LNCaP clone FGC (cell line): ENCODE measurements around the gene CCDC174.

Source experiments
- DNase-seq: peaks from one replicate; pipeline ENCODE4 v3.0.0-alpha.2; 2011; ENCODE audit warnings: low read depth
- H3K4me3 ChIP-seq: 2 replicates; pipeline ENCODE4 v1.5.1; 2011; ENCODE audit warnings: mild to moderate bottlenecking, low read depth, low read length, control low read depth
- CTCF ChIP-seq: IDR thresholded peaks from 2 replicates; pipeline ENCODE4 v1.5.1; 2012; ENCODE audit warnings: mild to moderate bottlenecking; ENCODE audit not compliant: control insufficient read depth, insufficient read depth; ENCODE audit errors: extremely low read depth

CCDC174 gene

GRCh38 chr3:14617508-14618023 is 34.0 kb upstream of the CCDC174 start:
- no peak overlapping the region for H3K4me3 ChIP-seq
- DNase-seq: no peak
- TF ChIP-seq CTCF: no peak

- no peak for TF ChIP-seq CTCF
- no peak overlapping the region for H3K4me3 ChIP-seq
- DNase-seq: no peak
These were observed 32.0 kb upstream of the CCDC174 start for GRCh38 chr3:14619605-14620004.

GRCh38 chr3:14620512-14620911 is 31.1 kb upstream of the CCDC174 start:
- no peak for DNase-seq
- TF ChIP-seq CTCF: no peak
- no peak overlapping the region for H3K4me3 ChIP-seq

GRCh38 chr3:14621093-14621492 is 30.5 kb upstream of the CCDC174 start:
- H3K4me3 ChIP-seq: no peak overlapping the region

GRCh38 chr3:14622368-14622767 is 29.2 kb upstream of the CCDC174 start:
- H3K4me3 ChIP-seq: no peak overlapping the region
- peak; percentile 37 for DNase-seq
- TF ChIP-seq CTCF: no peak

More at GRCh38 chr3:14621093-14621492, 30.5 kb upstream of the CCDC174 start:
- no peak for TF ChIP-seq CTCF
- no peak for DNase-seq

GRCh38 chr3:14623569-14624051 is 28.0 kb upstream of the CCDC174 start:
- no peak overlapping the region for H3K4me3 ChIP-seq
- peak; percentile 95 for DNase-seq
- no peak for TF ChIP-seq CTCF

GRCh38 chr3:14624498-14624897 is 27.1 kb upstream of the CCDC174 start:
- no peak for TF ChIP-seq CTCF
- no peak overlapping the region for H3K4me3 ChIP-seq
- no peak for DNase-seq
